GM12873 (cell line): ENCODE measurements around the gene RIT2.

Source experiments
- TF ChIP-seq, protein P1 (sequence below): IDR thresholded peaks from 2 replicates; pipeline ENCODE4 v1.5.1; 2012; ENCODE audit warnings: low read depth, mild to moderate bottlenecking, moderate library complexity, low read length, control low read depth; ENCODE audit not compliant: insufficient read depth; ENCODE audit errors: missing control alignments

RIT2 gene

DNA sequence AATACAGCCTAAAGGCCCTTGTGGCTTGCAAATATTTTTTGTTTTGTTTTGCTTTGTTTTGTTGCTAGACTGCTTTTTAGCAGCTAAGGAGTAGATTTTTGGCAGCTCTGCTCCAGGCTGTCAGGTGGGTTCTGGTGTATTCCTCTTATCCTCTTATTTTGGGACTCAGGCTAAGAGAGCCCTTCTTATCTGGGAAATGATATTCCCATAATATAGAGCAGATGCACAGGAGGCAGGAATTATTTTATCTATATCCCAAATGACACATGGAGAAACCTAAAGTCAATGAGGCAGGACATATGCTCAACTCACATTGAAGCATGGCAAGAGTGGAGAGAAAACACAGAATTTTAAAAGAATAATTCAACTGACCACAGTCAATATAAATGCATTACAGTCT is 369.6 kb downstream of the RIT2 start:
- TF ChIP-seq, protein P1, sequence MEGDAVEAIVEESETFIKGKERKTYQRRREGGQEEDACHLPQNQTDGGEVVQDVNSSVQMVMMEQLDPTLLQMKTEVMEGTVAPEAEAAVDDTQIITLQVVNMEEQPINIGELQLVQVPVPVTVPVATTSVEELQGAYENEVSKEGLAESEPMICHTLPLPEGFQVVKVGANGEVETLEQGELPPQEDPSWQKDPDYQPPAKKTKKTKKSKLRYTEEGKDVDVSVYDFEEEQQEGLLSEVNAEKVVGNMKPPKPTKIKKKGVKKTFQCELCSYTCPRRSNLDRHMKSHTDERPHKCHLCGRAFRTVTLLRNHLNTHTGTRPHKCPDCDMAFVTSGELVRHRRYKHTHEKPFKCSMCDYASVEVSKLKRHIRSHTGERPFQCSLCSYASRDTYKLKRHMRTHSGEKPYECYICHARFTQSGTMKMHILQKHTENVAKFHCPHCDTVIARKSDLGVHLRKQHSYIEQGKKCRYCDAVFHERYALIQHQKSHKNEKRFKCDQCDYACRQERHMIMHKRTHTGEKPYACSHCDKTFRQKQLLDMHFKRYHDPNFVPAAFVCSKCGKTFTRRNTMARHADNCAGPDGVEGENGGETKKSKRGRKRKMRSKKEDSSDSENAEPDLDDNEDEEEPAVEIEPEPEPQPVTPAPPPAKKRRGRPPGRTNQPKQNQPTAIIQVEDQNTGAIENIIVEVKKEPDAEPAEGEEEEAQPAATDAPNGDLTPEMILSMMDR = no peak

DNA sequence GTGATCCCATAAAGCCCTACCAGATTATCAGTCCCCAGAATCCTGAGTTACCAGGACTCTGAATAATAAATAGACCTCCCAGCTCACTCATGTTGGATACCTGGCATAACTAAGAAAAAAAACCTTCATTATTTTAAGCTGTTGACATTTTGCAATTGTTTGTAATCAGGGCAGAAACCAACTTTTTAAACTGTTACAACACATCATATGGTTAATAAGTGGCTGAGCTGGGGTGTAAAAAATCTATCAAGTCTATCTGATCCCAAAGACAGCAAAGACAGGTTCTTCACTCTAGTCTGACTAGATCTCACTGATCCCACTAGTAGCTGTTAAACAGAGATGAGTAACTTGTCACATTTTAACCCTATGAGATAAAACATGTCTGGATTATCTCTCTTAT is 370.3 kb downstream of the RIT2 start:
- TF ChIP-seq, protein P1 = no peak

DNA sequence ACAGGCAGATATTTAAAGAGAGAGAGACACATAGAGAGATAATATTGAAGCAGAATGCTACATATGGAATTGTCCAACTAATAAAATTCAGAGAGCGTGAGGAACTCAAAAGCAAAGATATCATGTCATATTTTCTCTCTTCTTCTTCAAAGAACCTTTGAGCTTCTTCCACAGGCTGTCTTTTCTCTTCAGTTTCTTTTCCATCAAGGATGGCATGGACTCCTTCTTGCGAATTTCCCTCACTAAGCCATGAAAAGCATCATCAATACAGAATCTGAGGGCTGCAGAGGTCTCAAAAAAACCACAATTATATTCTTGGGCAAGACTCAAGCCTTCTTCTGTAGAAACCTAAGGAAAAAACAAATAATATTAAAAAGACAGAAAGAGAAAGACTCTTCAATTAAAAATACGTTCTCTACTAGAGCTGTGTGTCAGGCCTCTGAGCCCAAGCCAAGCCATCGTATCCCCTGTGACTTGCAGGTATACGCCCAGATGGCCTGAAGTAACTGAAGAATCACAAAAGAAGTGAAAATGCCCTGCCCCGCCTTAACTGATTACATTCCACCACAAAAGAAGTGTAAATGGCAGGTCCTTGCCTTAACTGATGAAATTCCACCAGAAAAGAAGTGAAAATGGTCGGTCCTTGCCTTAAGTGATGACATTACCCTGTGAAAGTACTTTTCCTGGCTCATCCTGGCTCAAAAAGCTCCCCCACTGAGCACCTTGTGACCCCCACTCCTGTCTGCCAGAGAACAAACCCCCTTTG is 371.9 kb downstream of the RIT2 start:
- TF ChIP-seq, protein P1 = no peak

DNA sequence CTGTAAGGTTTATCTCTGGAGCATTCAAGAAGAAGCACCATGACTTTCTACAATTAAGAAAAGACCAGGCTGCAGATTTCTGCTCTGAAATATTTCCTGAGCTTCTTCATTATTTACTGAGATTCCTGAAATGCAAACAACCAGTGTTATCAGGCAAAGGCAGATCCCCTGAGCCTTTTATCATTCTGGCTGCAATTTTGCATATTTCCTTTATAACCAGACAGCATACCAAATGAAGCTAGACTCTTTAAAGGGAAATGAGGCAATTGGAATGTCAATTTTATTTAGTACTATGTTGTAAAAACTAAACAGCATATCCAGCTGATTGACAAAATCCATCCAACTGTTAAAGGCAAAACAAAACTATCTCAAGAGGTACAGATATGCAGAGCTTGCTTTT is 372.5 kb downstream of the RIT2 start:
- TF ChIP-seq, protein P1 = no peak

DNA sequence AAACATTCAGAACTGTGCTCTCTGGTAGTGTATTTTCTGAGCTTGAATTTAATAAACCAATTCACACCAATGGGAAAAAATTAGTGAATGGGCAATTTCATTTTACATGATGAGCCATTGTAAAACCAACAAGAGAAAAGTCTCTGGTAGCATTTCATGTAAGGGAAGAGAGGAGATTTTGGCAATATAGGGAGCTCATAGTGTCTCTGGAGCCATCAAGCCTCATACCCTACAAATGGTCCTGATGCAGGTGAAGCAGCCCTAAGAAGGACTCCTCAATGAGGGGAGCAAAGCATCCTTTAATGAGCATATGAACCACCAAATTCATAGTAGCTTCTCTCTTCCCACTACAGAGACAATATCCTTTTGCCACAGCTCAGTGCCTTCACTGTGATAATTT is 373.0 kb downstream of the RIT2 start:
- TF ChIP-seq, protein P1 = no peak

DNA sequence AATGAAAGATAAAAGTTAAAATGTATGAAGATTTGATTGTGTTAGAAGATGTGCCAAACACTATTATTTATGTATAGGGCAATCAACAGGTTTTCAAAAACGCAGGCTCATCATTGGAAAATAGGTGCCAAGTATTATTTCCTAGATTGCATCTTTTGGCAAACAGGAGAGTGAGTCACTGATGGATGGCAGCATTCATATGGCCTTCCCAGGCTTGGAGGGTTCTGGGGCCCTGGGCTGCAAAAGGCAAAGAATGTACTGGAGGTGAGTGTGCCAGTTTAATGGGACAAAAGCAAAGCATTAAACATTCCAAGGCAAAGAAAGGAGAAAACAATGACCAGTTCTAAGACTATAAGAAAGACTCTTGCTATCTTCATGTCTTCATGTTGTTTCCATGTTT is 379.4 kb downstream of the RIT2 start:
- TF ChIP-seq, protein P1 = no peak

DNA sequence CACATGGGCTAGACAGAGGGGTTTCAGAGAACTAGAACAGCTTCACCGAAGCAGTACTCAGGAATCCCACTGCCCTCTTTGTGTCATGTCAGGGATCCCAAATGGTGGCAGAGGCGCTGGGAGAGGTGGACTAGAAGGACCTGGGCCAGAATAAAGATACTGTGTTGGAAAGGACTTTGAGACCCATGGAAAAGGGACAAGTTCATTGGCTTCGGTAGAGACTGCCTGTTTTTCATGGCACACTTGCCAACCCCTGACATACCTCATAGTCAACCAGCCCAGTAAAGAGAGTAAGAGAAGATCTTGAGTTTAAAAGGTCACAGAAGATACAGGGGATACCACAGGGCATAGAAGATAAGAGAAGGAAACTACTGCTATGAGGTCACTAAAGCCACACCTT is 381.0 kb downstream of the RIT2 start:
- TF ChIP-seq, protein P1 = no peak

DNA sequence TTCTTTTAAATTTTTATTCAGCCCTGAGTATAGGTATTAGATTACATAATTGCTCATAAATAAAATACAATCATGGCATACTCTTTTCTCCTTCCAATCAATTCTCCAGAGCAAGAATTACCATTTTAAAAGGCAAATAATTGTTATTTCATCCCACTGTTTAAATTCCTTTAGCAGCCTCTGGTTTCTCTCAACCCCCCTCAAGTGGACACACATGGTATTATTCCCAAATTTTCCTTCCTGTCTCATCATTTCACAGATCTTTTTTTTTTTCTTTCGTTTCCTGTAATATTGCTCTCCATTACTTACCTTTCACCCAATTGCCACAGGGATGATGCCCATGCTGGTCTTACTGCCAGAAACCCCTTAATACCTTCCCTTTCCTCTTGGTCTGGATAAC is 385.2 kb downstream of the RIT2 start:
- TF ChIP-seq, protein P1 = no peak
